KG1 (cell line): ENCODE measurements around the gene NKAIN4.
"Not testable (repeated sequence)": the region's sequence is repeated elsewhere in the genome, so short reads cannot be mapped to it uniquely, and the experiment has no call there.

Source experiments
- DNase-seq: peaks from one replicate; lab custom pipeline; 2025; lab: John Stamatoyannopoulos, UW

NKAIN4 gene

GRCh38 chr20:63257629-63258028 is 3.4 kb upstream of the NKAIN4 start:
- DNase-seq: no peak

- DNase-seq: no peak
Observed at GRCh38 chr20:63256954-63257353, 2.7 kb upstream of the NKAIN4 start.

GRCh38 chr20:63255931-63256704 is 1.9 kb upstream of the NKAIN4 start:
- DNase-seq: no peak

GRCh38 chr20:63254606-63255384 is 532 bp upstream of the NKAIN4 start:
- DNase-seq: no peak

- DNase-seq: no peak
Observed at GRCh38 chr20:63253438-63254231, 628 bp downstream of the NKAIN4 start.

- no peak for DNase-seq
Observed at GRCh38 chr20:63253065-63253437, 1.2 kb downstream of the NKAIN4 start.

- no peak for DNase-seq
Observed at GRCh38 chr20:63252284-63252711, 2.0 kb downstream of the NKAIN4 start.

- DNase-seq: not testable (repeated sequence)
Observed at GRCh38 chr20:63251350-63251749, 2.9 kb downstream of the NKAIN4 start.

- DNase-seq: no peak
Observed at GRCh38 chr20:63249891-63250290, 4.4 kb downstream of the NKAIN4 start.

- no peak for DNase-seq
Observed at GRCh38 chr20:63248835-63249591, 5.2 kb downstream of the NKAIN4 start.

- DNase-seq: no peak
Observed at GRCh38 chr20:63247671-63248228, 6.5 kb downstream of the NKAIN4 start.

GRCh38 chr20:63246490-63247288 is 7.6 kb downstream of the NKAIN4 start:
- no peak for DNase-seq

- no peak for DNase-seq
Observed at GRCh38 chr20:63244468-63244867, 9.8 kb downstream of the NKAIN4 start.

GRCh38 chr20:63243604-63244247 is 10.5 kb downstream of the NKAIN4 start:
- no peak for DNase-seq

GRCh38 chr20:63242736-63243135 is 11.5 kb downstream of the NKAIN4 start:
- DNase-seq: no peak

GRCh38 chr20:63241272-63241671 is 13.0 kb downstream of the NKAIN4 start:
- no peak for DNase-seq

- no peak for DNase-seq
Observed at GRCh38 chr20:63240004-63240403, 14.3 kb downstream of the NKAIN4 start.

- no peak for DNase-seq
Observed at GRCh38 chr20:63239431-63239830, 14.8 kb downstream of the NKAIN4 start.

- no peak for DNase-seq
Observed at GRCh38 chr20:63238514-63239125, 15.6 kb downstream of the NKAIN4 start.

GRCh38 chr20:63238031-63238430 is 16.2 kb downstream of the NKAIN4 start:
- no peak for DNase-seq
